Measurements from ENCODE around the gene VPS29.

Gene VPS29

GRCh38 chr12:110501752-110502738, at the start of gene VPS29, which contains the start of gene RAD9B:
VPS29 (minus strand) TSS chr12:110502111; CDS start chr12:110502051, 60 bp downstream.
RAD9B (plus strand) TSS chr12:110502331; CDS start chr12:110502338, 7 bp downstream.
- in situ Hi-C loops (cut with MboI; ENCODE audit: low sequenced_read_pairs, unreplicated experiment) = no loop called here
- no peak for TF ChIP-seq CTCF (IDR thresholded peaks at IDR 0.05; ENCODE audit: borderline replicate concordance, control extremely low read depth, extremely low read depth, insufficient read depth, missing control alignments)
- peak; percentile 95 for DNase-seq (ENCODE audit: low spot score)

- no peak for TF ChIP-seq CTCF (IDR thresholded peaks at IDR 0.05; ENCODE audit: borderline replicate concordance, control extremely low read depth, extremely low read depth, insufficient read depth, missing control alignments)
- DNase-seq (ENCODE audit: low spot score) = no peak
- in situ Hi-C loops (cut with MboI; ENCODE audit: low sequenced_read_pairs, unreplicated experiment) = no loop called here
These were observed 49.1 kb upstream of the VPS29 start for GRCh38 chr12:110550981-110551380.

GRCh38 chr12:110549716-110550115, 47.8 kb upstream of the VPS29 start:
- no peak for TF ChIP-seq CTCF (IDR thresholded peaks at IDR 0.05; ENCODE audit: borderline replicate concordance, control extremely low read depth, extremely low read depth, insufficient read depth, missing control alignments)
- in situ Hi-C loops (cut with MboI; ENCODE audit: low sequenced_read_pairs, unreplicated experiment) = no loop called here
- DNase-seq (ENCODE audit: low spot score) = no peak

GRCh38 chr12:110548678-110549077, 46.8 kb upstream of the VPS29 start:
- TF ChIP-seq CTCF (IDR thresholded peaks at IDR 0.05; ENCODE audit: borderline replicate concordance, control extremely low read depth, extremely low read depth, insufficient read depth, missing control alignments) = no peak
- DNase-seq (ENCODE audit: low spot score) = no peak
- in situ Hi-C loops (cut with MboI; ENCODE audit: low sequenced_read_pairs, unreplicated experiment) = no loop called here

- in situ Hi-C loops (cut with MboI; ENCODE audit: low sequenced_read_pairs, unreplicated experiment) = no loop called here
- TF ChIP-seq CTCF (IDR thresholded peaks at IDR 0.05; ENCODE audit: borderline replicate concordance, control extremely low read depth, extremely low read depth, insufficient read depth, missing control alignments) = no peak
- DNase-seq (ENCODE audit: low spot score) = no peak
These were observed 45.2 kb upstream of the VPS29 start for GRCh38 chr12:110547090-110547489.

- TF ChIP-seq CTCF (IDR thresholded peaks at IDR 0.05; ENCODE audit: borderline replicate concordance, control extremely low read depth, extremely low read depth, insufficient read depth, missing control alignments) = no peak
- in situ Hi-C loops (cut with MboI; ENCODE audit: low sequenced_read_pairs, unreplicated experiment) = no loop called here
- no peak for DNase-seq (ENCODE audit: low spot score)
These were observed 44.4 kb upstream of the VPS29 start for GRCh38 chr12:110546339-110546738.

Measured in GM13976 (cell line).